NCI-H1694 treated with DMSO at 0.1 percent for 48 hours (cell line): ENCODE results near the gene SART3.
A peak's percentile ranks its signal among the peaks of the same experiment; 100 is the strongest.
"Not testable (repeated sequence)": the region's sequence is repeated elsewhere in the genome, so short reads cannot be mapped to it uniquely, and the experiment has no call there.

Experiments used
- DNase-seq: peaks from one replicate; lab custom pipeline; 2025; lab: John Stamatoyannopoulos, UW

SART3 gene

GRCh38 chr12:108562348-108563135 lies 1.6 kb upstream of the SART3 start, which contains the start of gene ISCU:
TSS of gene ISCU (plus strand) at chr12:108562596. CDS start at chr12:108562623, 27 bp downstream.
- peak; percentile 83 for DNase-seq

GRCh38 chr12:108561852-108562347 lies 927 bp upstream of the SART3 start:
- DNase-seq: no peak

GRCh38 chr12:108560321-108560721 lies 652 bp downstream of the SART3 start:
- DNase-seq: no peak

GRCh38 chr12:108559748-108560147 lies 1.2 kb downstream of the SART3 start:
- no peak for DNase-seq

GRCh38 chr12:108559007-108559655 lies 1.8 kb downstream of the SART3 start:
- DNase-seq: no peak

GRCh38 chr12:108555383-108555782 lies 5.6 kb downstream of the SART3 start:
- DNase-seq: not testable (repeated sequence)

GRCh38 chr12:108553799-108554198 lies 7.2 kb downstream of the SART3 start:
- DNase-seq: no peak

GRCh38 chr12:108551535-108551934 lies 9.4 kb downstream of the SART3 start:
- DNase-seq: no peak

- no peak for DNase-seq
Measured at GRCh38 chr12:108548954-108549521, 11.9 kb downstream of the SART3 start.

GRCh38 chr12:108547686-108548085 lies 13.3 kb downstream of the SART3 start:
- no peak for DNase-seq

- DNase-seq: no peak
Measured at GRCh38 chr12:108543652-108544051, 17.3 kb downstream of the SART3 start.

- no peak for DNase-seq
Measured at GRCh38 chr12:108542320-108542719, 18.7 kb downstream of the SART3 start.

- no peak for DNase-seq
Measured at GRCh38 chr12:108538616-108539195, 22.3 kb downstream of the SART3 start.

- no peak for DNase-seq
Measured at GRCh38 chr12:108538146-108538545, 22.8 kb downstream of the SART3 start.

GRCh38 chr12:108531929-108532848 lies 28.8 kb downstream of the SART3 start:
- DNase-seq: peak; percentile 84

- DNase-seq: no peak
Measured at GRCh38 chr12:108530161-108530560, 30.8 kb downstream of the SART3 start.

- no peak for DNase-seq
Measured at GRCh38 chr12:108527166-108527496, 33.8 kb downstream of the SART3 start.

- no peak for DNase-seq
Measured at GRCh38 chr12:108526482-108527165, 34.3 kb downstream of the SART3 start.

GRCh38 chr12:108525681-108526080 lies 35.3 kb downstream of the SART3 start:
- DNase-seq: no peak

GRCh38 chr12:108523365-108523764 lies 37.6 kb downstream of the SART3 start:
- no peak for DNase-seq

- DNase-seq: no peak
Measured at GRCh38 chr12:108519558-108519957, 41.4 kb downstream of the SART3 start.
